Ishikawa (cell line): ENCODE measurements around the gene QPCTL.

Experiments used
- CEBPB ChIP-seq: IDR thresholded peaks from 2 replicates; pipeline ENCODE4 v1.6.1; 2012
- CREB1 ChIP-seq: IDR thresholded peaks from 2 replicates; pipeline ENCODE4 v1.6.1; 2012; ENCODE audit warnings: low read depth
- EGR1 ChIP-seq: IDR thresholded peaks from 2 replicates; pipeline ENCODE4 v1.6.1; 2012
- EP300 ChIP-seq: IDR thresholded peaks from 2 replicates; pipeline ENCODE4 v1.6.1; 2012; ENCODE audit warnings: borderline replicate concordance
- FOXM1 ChIP-seq: IDR thresholded peaks from 2 replicates; pipeline ENCODE4 v1.6.1; 2012; ENCODE audit warnings: low read depth, borderline replicate concordance
- MAX ChIP-seq: IDR thresholded peaks from 2 replicates; pipeline ENCODE4 v1.6.1; 2012
- NFIC ChIP-seq: IDR thresholded peaks from 2 replicates; pipeline ENCODE4 v1.6.1; 2012
- RAD21 ChIP-seq: IDR thresholded peaks from 2 replicates; pipeline ENCODE4 v1.6.1; 2012; ENCODE audit warnings: low read depth
- REST ChIP-seq: IDR thresholded peaks from 2 replicates; pipeline ENCODE4 v1.6.1; 2012; ENCODE audit warnings: low read depth, mild to moderate bottlenecking
- TAF1 ChIP-seq: IDR thresholded peaks from 2 replicates; pipeline ENCODE4 v1.6.1; 2012; ENCODE audit warnings: low read depth, mild to moderate bottlenecking
- TCF12 ChIP-seq: IDR thresholded peaks from 2 replicates; pipeline ENCODE4 v1.6.1; 2012; ENCODE audit warnings: low read depth
- TEAD4 ChIP-seq: IDR thresholded peaks from 2 replicates; pipeline ENCODE4 v1.6.1; 2012
- USF1 ChIP-seq: IDR thresholded peaks from 2 replicates; pipeline ENCODE4 v1.6.1; 2012
- YY1 ChIP-seq: IDR thresholded peaks from 2 replicates; pipeline ENCODE4 v1.6.1; 2012; ENCODE audit warnings: low read depth
- ZBTB7A ChIP-seq: IDR thresholded peaks from 2 replicates; pipeline ENCODE4 v1.6.1; 2012; ENCODE audit warnings: low read depth

Gene QPCTL

GRCh38 chr19:45692187-45693105, at the start of gene QPCTL:
Gene QPCTL (plus strand): TSS chr19:45692666. CDS start chr19:45692704, 38 bp downstream.
- TF ChIP-seq CREB1: peak; percentile 64; the same call in 1 of the 2 replicates
- no peak; the same call in 1 of the 2 replicates for TF ChIP-seq EP300
- TF ChIP-seq USF1: no peak
- TF ChIP-seq CEBPB: no peak
- TF ChIP-seq MAX: peak; percentile 80
- peak; percentile 87 for TF ChIP-seq ZBTB7A
- no peak for TF ChIP-seq RAD21
- peak; percentile 70 for TF ChIP-seq YY1
- TF ChIP-seq TEAD4: 0 out of 2 replicates have a peak, but pooled peaks have one; percentile 27
- peak; percentile 41; the same call in 1 of the 2 replicates for TF ChIP-seq NFIC
- TF ChIP-seq TCF12: no peak
- TF ChIP-seq EGR1: no peak
- no peak for TF ChIP-seq FOXM1
- no peak for TF ChIP-seq REST
- peak; percentile 56; the same call in 1 of the 2 replicates for TF ChIP-seq TAF1

GRCh38 chr19:45643024-45643926, 49.2 kb upstream of the QPCTL start:
- 0 out of 2 replicates have a peak, but pooled peaks have one; percentile 30 for TF ChIP-seq MAX
- TF ChIP-seq YY1: no peak
- 0 out of 2 replicates have a peak, but pooled peaks have one; percentile 26 for TF ChIP-seq ZBTB7A
- TF ChIP-seq RAD21: peak; percentile 99

GRCh38 chr19:45643927-45644771, 48.3 kb upstream of the QPCTL start:
- no peak for TF ChIP-seq TEAD4
- no peak for TF ChIP-seq FOXM1
- TF ChIP-seq ZBTB7A: no peak

- no peak for TF ChIP-seq REST
- TF ChIP-seq RAD21: no peak
- no peak for TF ChIP-seq TAF1
- no peak for TF ChIP-seq MAX
- TF ChIP-seq FOXM1: no peak
- TF ChIP-seq TEAD4: no peak
- no peak for TF ChIP-seq CREB1
- TF ChIP-seq CEBPB: no peak
- no peak for TF ChIP-seq EP300
- TF ChIP-seq USF1: no peak
- TF ChIP-seq ZBTB7A: no peak
- no peak for TF ChIP-seq TCF12
- no peak for TF ChIP-seq NFIC
- no peak for TF ChIP-seq YY1
- TF ChIP-seq EGR1: no peak
These were observed 47.3 kb upstream of the QPCTL start for GRCh38 chr19:45645068-45645630.
